ENCODE measurements around the gene HOMER2. TPM values are rescaled to one million over a fixed set of nuclear protein-coding genes. Genes with fewer than 3 reads are reported as not detected.

The HOMER2 gene
- total RNA-seq, 2 experiments from 2014 or later = 5.6 TPM

DNA sequence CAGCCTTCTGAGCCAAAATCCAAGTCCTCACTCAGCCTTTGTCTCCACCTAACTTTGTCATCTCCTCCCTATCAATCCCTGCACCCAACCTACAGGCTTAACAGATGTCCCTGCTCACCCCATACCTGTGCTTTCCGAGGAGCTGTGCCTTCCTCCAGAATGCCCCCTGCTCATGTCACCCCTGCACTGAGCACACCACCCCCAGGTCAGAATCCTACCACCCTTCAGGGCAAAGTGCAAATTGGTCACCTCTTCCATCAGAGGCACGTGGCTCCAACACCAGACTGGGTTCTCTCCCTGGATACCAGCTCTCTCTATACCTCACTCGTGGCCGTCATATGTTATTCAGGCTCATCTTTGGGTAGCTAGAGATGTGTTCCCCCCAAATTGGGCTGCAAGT is 29.8 kb downstream of the HOMER2 start:
- no peaks in the 10 kb centered on the region for H3K36me3 ChIP-seq (ENCODE audit: insufficient read depth, low read length)
- no peak overlapping the region for H3K4me3 ChIP-seq (ENCODE audit: low read depth, low read length, poor library complexity, severe bottlenecking)
- DNase-seq (ENCODE audit: low spot score) = no peak
- H3K79me2 ChIP-seq (ENCODE audit: insufficient read depth, low read depth, low read length) = no peaks in the 10 kb centered on the region
- intact Hi-C loops (cut with micrococcal nuclease; ENCODE audit: unreplicated experiment) = no loop called here
- ChIA-PET CTCF (ENCODE audit: unreplicated experiment) (no interaction called here), POLR2A (no interaction called here)
- no peaks in the 10 kb centered on the region for H3K9me2 ChIP-seq (ENCODE audit: insufficient read depth, low read length)
- H3K4me2 ChIP-seq (ENCODE audit: low read length) = no peak overlapping the region
- no TSS peak for BruUV-seq (replicated peaks)
- TF ChIP-seq, protein P1, sequence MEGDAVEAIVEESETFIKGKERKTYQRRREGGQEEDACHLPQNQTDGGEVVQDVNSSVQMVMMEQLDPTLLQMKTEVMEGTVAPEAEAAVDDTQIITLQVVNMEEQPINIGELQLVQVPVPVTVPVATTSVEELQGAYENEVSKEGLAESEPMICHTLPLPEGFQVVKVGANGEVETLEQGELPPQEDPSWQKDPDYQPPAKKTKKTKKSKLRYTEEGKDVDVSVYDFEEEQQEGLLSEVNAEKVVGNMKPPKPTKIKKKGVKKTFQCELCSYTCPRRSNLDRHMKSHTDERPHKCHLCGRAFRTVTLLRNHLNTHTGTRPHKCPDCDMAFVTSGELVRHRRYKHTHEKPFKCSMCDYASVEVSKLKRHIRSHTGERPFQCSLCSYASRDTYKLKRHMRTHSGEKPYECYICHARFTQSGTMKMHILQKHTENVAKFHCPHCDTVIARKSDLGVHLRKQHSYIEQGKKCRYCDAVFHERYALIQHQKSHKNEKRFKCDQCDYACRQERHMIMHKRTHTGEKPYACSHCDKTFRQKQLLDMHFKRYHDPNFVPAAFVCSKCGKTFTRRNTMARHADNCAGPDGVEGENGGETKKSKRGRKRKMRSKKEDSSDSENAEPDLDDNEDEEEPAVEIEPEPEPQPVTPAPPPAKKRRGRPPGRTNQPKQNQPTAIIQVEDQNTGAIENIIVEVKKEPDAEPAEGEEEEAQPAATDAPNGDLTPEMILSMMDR (conservative IDR thresholded peaks at IDR 0.05; ENCODE audit: low read length) = no peak
- TF ChIP-seq EZH2phosphoT487 (IDR thresholded peaks at IDR 0.05; ENCODE audit: borderline replicate concordance, low read depth, low read length) = no peak
- no peaks in the 10 kb centered on the region for H3K4me1 ChIP-seq (ENCODE audit: insufficient read depth, low read length, poor library complexity, severe bottlenecking)
- H2AFZ ChIP-seq (ENCODE audit: low read length) = no peak overlapping the region
- H4K20me1 ChIP-seq (ENCODE audit: insufficient read depth, low read length) = no peaks in the 10 kb centered on the region
- H3K9me3 ChIP-seq (ENCODE audit: low read length) = no peaks in the 10 kb centered on the region
- no peak overlapping the region for H3K27ac ChIP-seq (ENCODE audit: low read depth, low read length, poor library complexity, severe bottlenecking)

DNA sequence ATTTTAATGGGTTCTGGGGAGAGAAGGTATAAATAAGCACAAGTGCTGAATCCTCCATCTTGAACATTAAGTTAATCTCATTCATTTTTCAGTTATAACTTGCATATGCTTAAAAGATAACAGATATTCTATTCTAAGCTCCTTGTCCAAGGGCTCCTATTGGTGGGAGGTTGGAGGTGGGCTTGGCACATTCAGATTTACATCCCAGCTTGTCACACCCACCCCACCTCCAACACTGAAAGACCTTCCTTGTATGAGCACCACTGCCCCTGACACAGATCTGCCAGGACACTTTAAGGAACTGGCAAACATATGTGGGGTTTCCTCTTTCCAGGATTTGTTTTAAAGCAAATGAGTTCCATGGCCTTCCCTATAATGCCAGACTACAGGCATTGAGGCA is 30.6 kb downstream of the HOMER2 start:
- Histone ChIP-seq H2AFZ (ENCODE audit: low read length) (no peak overlapping the region), H3K27ac (ENCODE audit: low read depth, low read length, poor library complexity, severe bottlenecking) (no peak overlapping the region), H4K20me1 (ENCODE audit: insufficient read depth, low read length) (no peaks in the 10 kb centered on the region), H3K9me3 (ENCODE audit: low read length) (no peaks in the 10 kb centered on the region), H3K79me2 (ENCODE audit: insufficient read depth, low read depth, low read length) (no peaks in the 10 kb centered on the region), H3K4me3 (ENCODE audit: low read depth, low read length, poor library complexity, severe bottlenecking) (no peak overlapping the region), H3K9me2 (ENCODE audit: insufficient read depth, low read length) (no peaks in the 10 kb centered on the region), H3K4me1 (ENCODE audit: insufficient read depth, low read length, poor library complexity, severe bottlenecking) (no peaks in the 10 kb centered on the region), H3K36me3 (ENCODE audit: insufficient read depth, low read length) (no peaks in the 10 kb centered on the region), H3K4me2 (ENCODE audit: low read length) (no peak overlapping the region)
- BruUV-seq (replicated peaks) = no TSS peak
- ChIA-PET CTCF (ENCODE audit: unreplicated experiment) (no interaction called here), POLR2A (no interaction called here)
- no peak for DNase-seq (ENCODE audit: low spot score)
- intact Hi-C loops (cut with micrococcal nuclease; ENCODE audit: unreplicated experiment) = no loop called here
- TF ChIP-seq, protein P1 (conservative IDR thresholded peaks at IDR 0.05; ENCODE audit: low read length) = no peak
- no peak for TF ChIP-seq EZH2phosphoT487 (IDR thresholded peaks at IDR 0.05; ENCODE audit: borderline replicate concordance, low read depth, low read length)

DNA sequence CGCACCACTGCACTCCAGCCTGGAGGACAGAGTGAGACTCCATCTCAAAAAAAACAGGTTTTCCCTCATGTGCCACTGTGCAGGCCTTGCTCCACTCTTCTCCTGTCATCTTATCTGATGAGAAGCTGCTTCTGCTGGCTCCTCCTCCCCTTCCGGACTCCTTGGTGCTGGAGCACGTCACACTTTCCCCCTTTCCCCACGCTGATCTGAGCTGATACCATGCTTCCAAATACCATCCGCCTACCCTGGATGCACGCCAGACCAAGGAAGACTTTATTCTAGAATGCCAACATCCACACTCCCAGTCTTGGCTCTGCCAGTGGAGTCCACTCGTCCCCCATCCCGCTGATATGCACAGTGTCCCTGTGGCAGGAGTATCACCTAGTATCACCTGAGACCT is 31.3 kb downstream of the HOMER2 start:
- ChIA-PET POLR2A (no interaction called here), CTCF (ENCODE audit: unreplicated experiment) (no interaction called here)
- intact Hi-C loops (cut with micrococcal nuclease; ENCODE audit: unreplicated experiment) = no loop called here
- Histone ChIP-seq H3K4me1 (ENCODE audit: insufficient read depth, low read length, poor library complexity, severe bottlenecking) (no peaks in the 10 kb centered on the region), H3K9me2 (ENCODE audit: insufficient read depth, low read length) (no peaks in the 10 kb centered on the region), H3K36me3 (ENCODE audit: insufficient read depth, low read length) (no peaks in the 10 kb centered on the region), H3K4me2 (ENCODE audit: low read length) (no peak overlapping the region), H2AFZ (ENCODE audit: low read length) (no peak overlapping the region), H3K4me3 (ENCODE audit: low read depth, low read length, poor library complexity, severe bottlenecking) (no peak overlapping the region), H4K20me1 (ENCODE audit: insufficient read depth, low read length) (no peaks in the 10 kb centered on the region), H3K79me2 (ENCODE audit: insufficient read depth, low read depth, low read length) (no peaks in the 10 kb centered on the region), H3K9me3 (ENCODE audit: low read length) (no peaks in the 10 kb centered on the region), H3K27ac (ENCODE audit: low read depth, low read length, poor library complexity, severe bottlenecking) (no peak overlapping the region)
- no peak for TF ChIP-seq EZH2phosphoT487 (IDR thresholded peaks at IDR 0.05; ENCODE audit: borderline replicate concordance, low read depth, low read length)
- TF ChIP-seq, protein P1 (conservative IDR thresholded peaks at IDR 0.05; ENCODE audit: low read length) = no peak
- BruUV-seq (replicated peaks) = no TSS peak
- no peak for DNase-seq (ENCODE audit: low spot score)
